HG03097 (cell line): ENCODE results near the gene AATF.

Source experiments
- ATAC-seq: cut with Tn5 transposase; IDR thresholded peaks from one replicate; pipeline ENCODE4 v1.9.1; 2021; ENCODE audit not compliant: unreplicated experiment, low FRiP score

The AATF gene

DNA sequence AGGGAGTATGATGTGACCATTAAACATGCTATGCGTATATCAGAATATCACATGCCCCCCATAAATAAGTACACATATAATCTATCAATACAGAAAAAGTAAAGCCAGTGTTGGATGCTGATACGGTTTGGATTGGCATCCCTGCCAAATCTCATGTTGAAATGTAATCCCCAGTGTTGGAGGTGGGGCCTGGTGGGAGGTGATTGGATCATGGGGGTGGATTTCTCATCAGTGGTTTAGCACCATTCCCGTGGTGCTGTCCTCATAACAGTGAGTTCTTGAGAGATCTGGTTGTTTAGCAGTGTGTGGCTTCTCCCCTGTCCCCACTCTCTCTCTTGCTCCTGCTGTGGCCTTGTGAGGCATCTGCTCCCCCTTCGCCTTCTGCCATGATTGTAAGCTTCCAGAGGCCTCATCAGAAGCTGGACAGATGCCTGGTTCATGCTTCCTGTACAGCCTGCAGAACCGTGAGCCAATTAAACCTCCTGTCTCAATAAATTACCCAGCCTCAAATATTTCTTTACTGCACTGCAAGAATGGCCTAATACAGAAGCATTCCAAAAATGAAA lies 88.9 kb downstream of the AATF start:
- ATAC-seq = no peak

DNA sequence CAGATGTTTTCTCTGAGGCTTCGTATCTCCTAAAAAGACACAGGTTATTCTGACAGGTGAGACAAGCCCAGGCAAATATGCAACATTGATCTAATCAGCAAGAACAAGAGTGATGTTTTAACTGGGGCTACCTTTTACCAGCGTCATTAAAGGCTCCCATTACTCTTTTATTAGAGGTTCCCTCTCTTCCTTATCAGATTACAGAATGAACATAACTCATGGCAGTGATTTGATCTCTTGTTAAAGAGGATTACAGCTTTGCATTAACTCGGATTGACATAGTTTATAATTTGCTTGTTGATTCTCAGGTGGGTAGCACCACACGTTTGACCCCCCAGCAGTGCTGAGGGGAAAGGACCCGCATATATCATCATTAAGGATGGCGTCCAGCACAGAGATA lies 90.5 kb downstream of the AATF start:
- no peak for ATAC-seq

- ATAC-seq = no peak
These were observed 93.2 kb downstream of the AATF start for GRCh38 chr17:37041932-37042331.

DNA sequence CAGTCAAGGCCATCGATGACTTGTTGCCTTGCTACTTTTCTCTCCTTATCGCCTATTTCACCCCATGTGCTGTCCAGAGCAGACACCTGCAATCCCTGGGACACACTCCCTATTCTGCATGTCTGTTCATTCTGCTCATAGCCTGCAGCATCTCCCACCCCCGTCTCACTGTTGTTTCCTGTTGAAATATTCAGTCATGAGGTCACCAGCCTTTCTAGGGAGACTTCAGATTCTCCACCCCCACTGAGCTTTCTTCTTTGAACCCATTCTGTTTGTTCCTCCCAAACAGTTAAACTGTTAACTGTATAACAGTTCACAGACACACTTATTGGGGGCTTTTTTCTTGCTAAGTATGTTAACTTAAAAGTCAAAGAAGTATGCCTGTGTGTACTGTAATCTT lies 94.4 kb downstream of the AATF start:
- ATAC-seq = no peak

DNA sequence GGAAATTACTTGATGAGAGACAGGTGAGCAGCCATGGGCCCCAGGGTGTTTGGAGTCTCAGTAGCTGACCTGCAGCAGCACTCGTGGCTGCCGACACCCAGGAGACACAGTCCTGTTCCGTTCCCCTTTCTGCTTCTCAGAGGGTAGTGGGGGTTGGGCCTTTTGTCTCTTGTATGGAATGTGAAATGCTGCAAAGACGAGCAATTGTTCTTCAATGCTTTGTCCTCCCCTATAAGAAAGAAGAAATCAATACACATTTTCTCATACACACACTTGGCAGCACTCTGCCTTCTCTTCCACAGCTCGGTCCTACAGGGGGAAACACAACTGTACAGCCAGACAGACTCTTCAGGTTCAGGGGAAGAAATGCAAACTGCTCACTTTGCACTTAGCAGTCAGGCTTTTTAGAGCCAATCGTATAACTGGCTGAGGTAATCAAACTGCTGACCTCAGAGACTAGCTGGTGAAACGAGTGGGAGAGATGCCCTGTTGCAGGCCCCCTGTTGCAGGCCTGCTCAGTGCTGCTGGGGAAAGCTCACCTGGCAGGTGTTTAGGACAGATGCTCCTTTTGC lies 96.7 kb downstream of the AATF start:
- ATAC-seq = no peak

DNA sequence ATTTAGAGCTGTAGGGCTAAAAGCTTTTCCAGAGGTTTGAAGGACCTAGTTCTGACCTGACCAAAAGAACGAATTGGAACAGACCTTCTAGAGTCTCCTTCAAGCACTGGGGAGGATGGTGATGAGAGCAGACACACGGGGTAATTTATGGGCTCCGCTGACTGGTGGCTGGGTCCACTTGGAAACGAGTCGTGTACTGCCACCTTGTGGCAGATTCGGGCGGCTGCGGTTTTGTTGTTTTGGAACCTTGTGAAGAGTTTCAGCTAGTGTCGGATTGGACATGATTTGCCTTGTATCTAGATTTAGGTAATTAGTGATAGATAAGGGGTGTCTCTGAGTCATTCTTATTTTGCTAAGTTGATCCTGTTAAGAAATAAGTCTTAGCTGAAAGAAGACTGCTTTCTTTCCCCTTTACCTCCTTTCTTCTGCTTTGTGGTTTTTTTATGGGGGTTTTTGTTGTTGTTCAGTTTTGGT lies 98.9 kb downstream of the AATF start:
- ATAC-seq = no peak

DNA sequence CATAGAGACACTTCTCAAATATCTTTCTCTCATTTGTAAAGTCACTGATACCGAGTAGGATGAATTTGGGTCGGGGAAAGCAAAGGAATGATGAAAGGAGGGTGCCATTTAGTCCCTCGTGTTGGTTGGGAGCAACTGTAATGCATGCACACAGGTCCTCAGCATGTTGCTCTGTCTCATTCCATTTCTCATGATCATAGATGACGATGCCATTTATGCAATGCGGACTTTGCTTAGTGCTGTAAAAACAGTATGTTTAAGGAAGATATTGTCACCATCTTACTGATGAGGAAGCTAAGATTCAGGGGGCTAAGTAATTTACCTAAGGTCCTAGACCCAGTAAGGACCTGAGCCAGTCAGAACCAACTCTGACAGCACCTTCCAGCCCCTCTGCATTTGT lies 100.1 kb downstream of the AATF start:
- no peak for ATAC-seq

DNA sequence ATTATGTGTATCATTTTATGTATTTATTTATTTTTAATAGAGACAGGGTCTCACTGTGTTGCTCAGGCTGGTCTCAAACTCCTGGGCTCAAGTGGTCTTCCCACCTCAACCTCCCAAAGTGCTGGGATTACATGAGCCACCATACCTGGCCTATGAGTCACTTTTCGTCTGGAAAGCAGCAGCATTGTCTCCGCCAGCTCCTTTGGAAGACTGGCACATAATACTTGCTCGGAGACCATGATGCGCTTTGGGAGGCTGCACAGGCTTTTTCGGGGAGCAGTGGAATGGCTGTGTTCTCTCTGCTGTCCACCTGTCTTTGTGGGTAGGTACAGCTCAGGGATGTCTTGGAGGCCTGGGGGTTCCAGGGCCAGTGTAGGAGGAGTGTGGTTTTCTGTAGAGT lies 102.2 kb downstream of the AATF start:
- ATAC-seq = no peak

GRCh38 chr17:37051381-37051780 lies 102.6 kb downstream of the AATF start:
- ATAC-seq = no peak

GRCh38 chr17:37051833-37052232 lies 103.1 kb downstream of the AATF start:
- no peak for ATAC-seq

- no peak for ATAC-seq
These were observed 103.7 kb downstream of the AATF start for GRCh38 chr17:37052450-37052849.

- ATAC-seq = no peak
These were observed 106.1 kb downstream of the AATF start for GRCh38 chr17:37054894-37055293.

GRCh38 chr17:37056622-37057021 lies 107.9 kb downstream of the AATF start:
- ATAC-seq = no peak

DNA sequence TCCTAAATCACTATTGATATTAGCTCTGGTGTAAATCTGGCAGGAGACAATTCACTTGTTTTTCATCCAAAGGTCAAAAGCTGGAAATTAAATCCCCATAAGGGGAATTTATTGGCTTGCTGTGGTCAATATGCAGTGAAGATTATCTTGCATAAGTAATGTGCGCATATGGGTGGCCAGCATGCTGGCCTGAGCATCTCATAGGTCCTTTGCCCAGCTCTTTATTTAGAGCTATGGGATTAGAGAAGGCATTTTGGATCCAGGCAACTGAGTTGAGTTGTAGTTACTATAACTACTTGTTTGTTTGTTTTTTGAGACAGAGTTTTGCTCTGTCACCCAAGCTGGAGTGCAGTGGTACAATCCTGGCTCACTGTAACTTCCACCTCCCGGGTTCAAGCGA lies 110.7 kb downstream of the AATF start:
- no peak for ATAC-seq

GRCh38 chr17:37060094-37060493 lies 111.3 kb downstream of the AATF start:
- ATAC-seq = no peak

DNA sequence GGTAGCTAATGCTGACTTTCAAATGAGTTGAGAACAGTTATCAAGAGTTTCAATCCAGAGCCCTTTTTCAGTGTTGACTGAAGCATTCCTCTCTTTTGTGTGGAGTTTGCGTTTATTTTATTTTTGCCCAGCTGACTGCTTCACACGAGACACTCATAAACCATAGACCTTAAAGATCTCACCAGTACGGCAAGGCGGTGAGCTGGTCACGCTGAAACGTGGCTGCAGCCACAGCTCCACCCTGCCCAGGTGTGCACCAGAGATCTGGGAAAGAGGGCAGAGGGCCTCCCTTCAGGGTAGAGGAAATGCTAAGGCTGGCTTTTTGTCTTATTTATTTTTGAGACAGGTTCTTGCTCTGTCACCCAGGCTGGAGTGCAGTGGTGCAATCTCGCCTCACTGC lies 112.2 kb downstream of the AATF start:
- no peak for ATAC-seq

GRCh38 chr17:37062021-37062420 lies 113.3 kb downstream of the AATF start:
- ATAC-seq = no peak

DNA sequence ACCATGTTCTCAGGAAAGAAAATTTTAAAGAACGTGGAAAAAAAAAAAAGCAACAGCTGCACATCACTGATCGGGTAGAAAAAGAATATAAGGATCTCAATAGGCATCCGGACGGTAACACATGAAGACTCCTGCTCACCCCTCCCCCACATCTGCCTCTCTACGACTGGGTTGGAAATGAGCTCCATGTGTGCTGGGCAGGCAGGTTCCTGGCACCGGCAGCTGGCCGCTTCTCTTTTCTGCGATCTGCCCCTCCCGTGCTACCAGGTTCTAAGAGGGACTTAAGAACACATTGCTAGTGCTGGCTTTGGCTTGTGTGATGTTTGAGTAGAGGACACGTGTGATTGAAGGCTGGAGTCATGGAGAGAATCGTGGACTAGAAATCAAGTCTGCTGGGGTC lies 115.5 kb downstream of the AATF start:
- ATAC-seq = no peak

DNA sequence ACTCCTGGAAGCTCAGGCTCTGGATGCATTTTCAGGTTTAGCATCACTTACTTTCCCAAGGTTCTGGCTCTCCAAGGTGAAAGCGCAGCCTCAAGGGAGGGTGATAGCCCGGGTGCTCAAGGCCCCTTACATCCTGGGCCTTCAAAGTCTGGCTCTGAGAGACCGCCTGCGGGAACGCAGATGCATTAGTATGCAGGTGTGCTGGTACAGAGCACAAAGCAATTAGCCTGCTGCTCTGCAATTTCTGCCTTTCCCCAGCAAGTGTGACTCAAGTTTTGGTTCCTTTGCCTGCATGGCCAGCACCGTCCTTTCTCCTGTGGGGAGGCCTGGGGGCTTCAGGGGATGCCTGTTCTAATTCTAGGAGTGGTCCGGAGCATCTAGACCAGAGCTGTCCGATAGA lies 116.2 kb downstream of the AATF start:
- no peak for ATAC-seq

GRCh38 chr17:37065486-37066321 lies 117.0 kb downstream of the AATF start:
- ATAC-seq = no peak

- ATAC-seq = no peak
These were observed 117.8 kb downstream of the AATF start for GRCh38 chr17:37066322-37067255.
